HEK293T (cell line): ENCODE data around the gene TDP1.

Experiments used
- BHLHE40 ChIP-seq: fragments of 450-650 bp; IDR thresholded peaks from 2 replicates; pipeline ENCODE4 v1.6.1; 2016; ENCODE audit warnings: mild to moderate bottlenecking, moderate library complexity, borderline replicate concordance
- CTBP1 ChIP-seq: fragments of 450-650 bp; IDR thresholded peaks from 2 replicates; pipeline ENCODE4 v1.6.1; 2016; ENCODE audit warnings: borderline replicate concordance
- ELF4 ChIP-seq: fragments of 450-650 bp; IDR thresholded peaks from 2 replicates; pipeline ENCODE4 v1.6.1; 2017; ENCODE audit warnings: antibody characterized with exemption
- FOXA1 ChIP-seq: fragments of 450-650 bp; IDR thresholded peaks from 2 replicates; pipeline ENCODE4 v1.6.1; 2016; ENCODE audit warnings: mild to moderate bottlenecking
- FOXK2 ChIP-seq: fragments of 450-650 bp; IDR thresholded peaks from 2 replicates; pipeline ENCODE4 v1.6.1; 2016; ENCODE audit warnings: mild to moderate bottlenecking
- FOXM1 ChIP-seq: fragments of 450-650 bp; IDR thresholded peaks from 2 replicates; pipeline ENCODE4 v1.6.1; 2017; ENCODE audit warnings: mild to moderate bottlenecking, borderline replicate concordance
- HDGF ChIP-seq: fragments of 450-650 bp; IDR thresholded peaks from 2 replicates; pipeline ENCODE4 v1.6.1; 2017; ENCODE audit warnings: antibody characterized with exemption, borderline replicate concordance
- L3MBTL2 ChIP-seq: fragments of 450-650 bp; conservative IDR thresholded peaks from 2 replicates; pipeline ENCODE4 v1.6.1; 2016; ENCODE audit warnings: mild to moderate bottlenecking
- NFRKB ChIP-seq: fragments of 450-650 bp; IDR thresholded peaks from 2 replicates; pipeline ENCODE4 v1.6.1; 2016; ENCODE audit warnings: mild to moderate bottlenecking, moderate library complexity
- PKNOX1 ChIP-seq: fragments of 450-650 bp; IDR thresholded peaks from 2 replicates; pipeline ENCODE4 v1.6.1; 2016
- SP1 ChIP-seq: fragments of 450-650 bp; IDR thresholded peaks from 2 replicates; pipeline ENCODE4 v1.6.1; 2017
- SUZ12 ChIP-seq: fragments of 450-650 bp; IDR thresholded peaks from 2 replicates; pipeline ENCODE4 v1.6.1; 2016; ENCODE audit warnings: mild to moderate bottlenecking
- TARDBP ChIP-seq: fragments of 450-650 bp; IDR thresholded peaks from 2 replicates; pipeline ENCODE4 v1.6.1; 2016
- ZNF384 ChIP-seq: fragments of 450-650 bp; IDR thresholded peaks from 2 replicates; pipeline ENCODE4 v1.6.1; 2016

GRCh38 chr14:90000935-90001334 is 45.2 kb downstream of the TDP1 start:
- TF ChIP-seq ZNF384 (no peak), FOXM1 (no peak), SUZ12 (no peak), HDGF (no peak), SP1 (no peak), BHLHE40 (no peak), FOXA1 (no peak), NFRKB (no peak), TARDBP (no peak), ELF4 (no peak), FOXK2 (no peak), PKNOX1 (no peak), L3MBTL2 (no peak), CTBP1 (no peak)
